ENCODE data around the gene GGTA1.

Gene GGTA1

GRCh38 chr9:121500165-121500478 is 478 bp upstream of the GGTA1 start:
- in situ Hi-C loops (cut with MboI; ENCODE audit: low sequenced_read_pairs), result no loop called here

GRCh38 chr9:121499177-121499426 is 542 bp downstream of the GGTA1 start:
- in situ Hi-C loops (cut with MboI; ENCODE audit: low sequenced_read_pairs), result no loop called here

GRCh38 chr9:121498487-121499176 is 1.0 kb downstream of the GGTA1 start:
- in situ Hi-C loops (cut with MboI; ENCODE audit: low sequenced_read_pairs), result no loop called here

- in situ Hi-C loops (cut with MboI; ENCODE audit: low sequenced_read_pairs), result no loop called here
Observed at GRCh38 chr9:121498150-121498486, 1.5 kb downstream of the GGTA1 start.

- in situ Hi-C loops (cut with MboI; ENCODE audit: low sequenced_read_pairs), result no loop called here
Observed at GRCh38 chr9:121495976-121496375, 3.7 kb downstream of the GGTA1 start.

- in situ Hi-C loops (cut with MboI; ENCODE audit: low sequenced_read_pairs), result no loop called here
Observed at GRCh38 chr9:121494192-121494591, 5.5 kb downstream of the GGTA1 start.

GRCh38 chr9:121491111-121491510 is 8.5 kb downstream of the GGTA1 start:
- in situ Hi-C loops (cut with MboI; ENCODE audit: low sequenced_read_pairs), result no loop called here

GRCh38 chr9:121489344-121489743 is 10.3 kb downstream of the GGTA1 start:
- in situ Hi-C loops (cut with MboI; ENCODE audit: low sequenced_read_pairs), result no loop called here

GRCh38 chr9:121486043-121486442 is 13.6 kb downstream of the GGTA1 start:
- in situ Hi-C loops (cut with MboI; ENCODE audit: low sequenced_read_pairs), result no loop called here

GRCh38 chr9:121485623-121486022 is 14.0 kb downstream of the GGTA1 start:
- in situ Hi-C loops (cut with MboI; ENCODE audit: low sequenced_read_pairs), result no loop called here

GRCh38 chr9:121484651-121485446 is 14.8 kb downstream of the GGTA1 start:
- in situ Hi-C loops (cut with MboI; ENCODE audit: low sequenced_read_pairs), result no loop called here

- in situ Hi-C loops (cut with MboI; ENCODE audit: low sequenced_read_pairs), result no loop called here
Observed at GRCh38 chr9:121483473-121484031, 16.1 kb downstream of the GGTA1 start.

- in situ Hi-C loops (cut with MboI; ENCODE audit: low sequenced_read_pairs), result no loop called here
Observed at GRCh38 chr9:121483049-121483448, 16.6 kb downstream of the GGTA1 start.

GRCh38 chr9:121478816-121479676 is 20.6 kb downstream of the GGTA1 start:
- in situ Hi-C loops (cut with MboI; ENCODE audit: low sequenced_read_pairs), result no loop called here

- in situ Hi-C loops (cut with MboI; ENCODE audit: low sequenced_read_pairs), result no loop called here
Observed at GRCh38 chr9:121476156-121476555, 23.5 kb downstream of the GGTA1 start.

GRCh38 chr9:121474231-121474947 is 25.3 kb downstream of the GGTA1 start:
- in situ Hi-C loops (cut with MboI; ENCODE audit: low sequenced_read_pairs), result no loop called here

GRCh38 chr9:121473229-121473628 is 26.4 kb downstream of the GGTA1 start:
- in situ Hi-C loops (cut with MboI; ENCODE audit: low sequenced_read_pairs), result no loop called here

GRCh38 chr9:121472446-121472845 is 27.2 kb downstream of the GGTA1 start:
- in situ Hi-C loops (cut with MboI; ENCODE audit: low sequenced_read_pairs), result no loop called here

GRCh38 chr9:121466142-121466541 is 33.5 kb downstream of the GGTA1 start:
- in situ Hi-C loops (cut with MboI; ENCODE audit: low sequenced_read_pairs), result no loop called here

- in situ Hi-C loops (cut with MboI; ENCODE audit: low sequenced_read_pairs), result no loop called here
Observed at GRCh38 chr9:121464968-121465367, 34.7 kb downstream of the GGTA1 start.

Data from HL-60/S4 treated with phorbol 12-myristate 13-acetate at 8.2 ng/mL for 4 days and 3 days (cell line).